ENCODE results near the gene ORC6.

GRCh38 chr16:46711106-46712058 lies 21.9 kb downstream of the ORC6 start:
- TF ChIP-seq CTCF (IDR thresholded peaks at IDR 0.05; ENCODE audit: poor library complexity) (no peak), EZH2 (IDR thresholded peaks at IDR 0.05; ENCODE audit: borderline replicate concordance) (no peak), EZH2phosphoT487 (IDR thresholded peaks at IDR 0.05; ENCODE audit: low read depth, severe bottlenecking, unreplicated experiment) (no peak)

Data from hepatocyte (in vitro differentiated cells).